BJ (cell line): Measurements from ENCODE around the gene ADGRA1. TPM values are rescaled to one million over a fixed set of nuclear protein-coding genes. Genes with fewer than 3 reads are reported as not detected.

Experiments used
- CTCF ChIA-PET: fragments of 350-600 bp; formaldehyde crosslinking; extraction: SDS; loops from one replicate; lab custom pipeline; 2021; ENCODE audit warnings: antibody characterized with exemption, inconsistent platforms; lab: Yijun Ruan, JAX
- POLR2A ChIA-PET: fragments of 300-600 bp; sonication (Branson Sonifier 250); formaldehyde crosslinking; extraction: SDS; loops from one replicate; lab custom pipeline; 2021; ENCODE audit warnings: antibody characterized with exemption; lab: Charles Lee
- DNase-seq: peaks from one replicate; pipeline ENCODE4 v3.0.0-alpha.2; 2011; ENCODE audit warnings: low read depth
- H3K27me3 ChIP-seq: 2 replicates; pipeline ENCODE4 v1.6.0; 2011; ENCODE audit warnings: low read length; ENCODE audit not compliant: control insufficient read depth, insufficient read depth
- H3K36me3 ChIP-seq: 2 replicates; pipeline ENCODE4 v1.5.1; 2011; ENCODE audit warnings: low read length; ENCODE audit not compliant: control insufficient read depth, insufficient read depth
- H3K4me3 ChIP-seq: 2 replicates; pipeline ENCODE4 v1.5.1; 2011; ENCODE audit warnings: low read depth, mild to moderate bottlenecking, control low read depth, low read length
- CTCF ChIP-seq: IDR thresholded peaks from 2 replicates; pipeline ENCODE4 v1.5.1; 2011; ENCODE audit warnings: low read depth, mild to moderate bottlenecking, control low read depth, inconsistent platforms, low read length, moderate library complexity; ENCODE audit not compliant: insufficient read depth
- polyA plus RNA-seq: library from polyadenylated mRNA; depleted of rRNA; stranded (reverse); fragments of >200 nt; gene quantifications from 2 replicates; pipeline ENCODE4 v1.2.3, GENCODE V29; 2011

ADGRA1 gene
- polyA plus RNA-seq, 1 experiment: not detected

GRCh38 chr10:133070810-133071209 is 16.9 kb upstream of the ADGRA1 start:
- no peaks in the 10 kb centered on the region for H3K36me3 ChIP-seq
- POLR2A ChIA-PET: no interaction called here
- no peak for TF ChIP-seq CTCF
- no peaks in the 10 kb centered on the region for H3K27me3 ChIP-seq
- CTCF ChIA-PET: no interaction called here
- no peak for DNase-seq
- H3K4me3 ChIP-seq: no peak overlapping the region

- no peak for DNase-seq
- POLR2A ChIA-PET: no interaction called here
- TF ChIP-seq CTCF: no peak
- H3K36me3 ChIP-seq: no peaks in the 10 kb centered on the region
- CTCF ChIA-PET: no interaction called here
- no peak overlapping the region for H3K4me3 ChIP-seq
- no peaks in the 10 kb centered on the region for H3K27me3 ChIP-seq
Measured at GRCh38 chr10:133071733-133072132, 16.0 kb upstream of the ADGRA1 start.

- no peak for TF ChIP-seq CTCF
- H3K4me3 ChIP-seq: no peak overlapping the region
- H3K36me3 ChIP-seq: no peaks in the 10 kb centered on the region
- no peaks in the 10 kb centered on the region for H3K27me3 ChIP-seq
- no peak for DNase-seq
- ChIA-PET CTCF (no interaction called here), POLR2A (no interaction called here)
Measured at GRCh38 chr10:133072196-133072595, 15.5 kb upstream of the ADGRA1 start.

DNA sequence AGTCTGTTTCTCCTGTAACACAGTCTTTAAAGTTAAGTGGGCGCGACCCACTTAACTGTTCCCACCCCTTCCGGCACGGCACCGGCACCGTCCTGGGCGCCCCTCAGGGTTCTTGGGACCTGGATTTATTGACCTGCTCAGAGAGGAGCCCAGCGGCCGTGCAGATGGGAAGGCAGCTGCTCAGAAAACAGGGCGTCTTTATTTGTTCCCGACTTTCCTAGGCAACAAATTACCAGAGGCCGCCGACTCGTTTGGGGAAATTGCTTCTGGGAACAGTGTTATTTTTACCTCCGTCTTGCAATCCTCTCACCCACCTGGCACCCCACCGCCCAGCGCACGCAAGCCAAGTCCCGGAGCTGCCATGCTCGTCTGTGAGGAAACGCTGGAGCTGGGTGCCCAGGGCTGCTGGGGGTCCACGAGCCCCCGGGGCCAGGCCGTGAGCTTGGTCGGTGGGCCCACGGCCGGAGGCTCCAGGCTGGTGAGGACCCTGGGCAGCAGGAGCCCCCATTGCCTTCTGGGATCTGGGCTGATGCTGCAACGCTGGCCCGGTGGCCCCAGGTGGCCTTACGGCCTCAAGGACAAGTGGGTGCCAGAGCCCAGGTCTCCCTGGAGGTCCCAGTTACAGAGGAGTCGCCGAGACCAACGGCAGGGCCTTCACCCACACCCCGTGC is 14.9 kb upstream of the ADGRA1 start:
- CTCF ChIA-PET: no interaction called here

More for the DNA sequence above, 14.9 kb upstream of the ADGRA1 start:
- H3K4me3 ChIP-seq: no peak overlapping the region
- POLR2A ChIA-PET: no interaction called here
- no peak for TF ChIP-seq CTCF
- H3K36me3 ChIP-seq: no peaks in the 10 kb centered on the region
- H3K27me3 ChIP-seq: no peaks in the 10 kb centered on the region
- DNase-seq: no peak
